H9 (cell line): ENCODE results near the gene GNG11. TPM values are rescaled to one million over a fixed set of nuclear protein-coding genes. Genes with fewer than 3 reads are reported as not detected.

Experiments
- DNase-seq: peaks from one replicate; pipeline ENCODE4 v3.0.0-alpha.2; 2017
- H2AFZ ChIP-seq: one replicate; pipeline ENCODE4 v1.6.1; 2013; ENCODE audit warnings: mild to moderate bottlenecking, low read length, control low read depth, moderate library complexity
- H2AK5ac ChIP-seq: 2 replicates; pipeline ENCODE4 v1.6.1; 2013; ENCODE audit warnings: low read length, control low read depth, mixed read lengths; ENCODE audit not compliant: insufficient read length
- H2BK120ac ChIP-seq: one replicate; pipeline ENCODE4 v1.6.1; 2013; ENCODE audit warnings: low read depth, mild to moderate bottlenecking, low read length, control low read depth, inconsistent platforms; ENCODE audit not compliant: poor library complexity, severe bottlenecking
- H2BK12ac ChIP-seq: 2 replicates; pipeline ENCODE4 v1.6.1; 2013; ENCODE audit warnings: low read length, control low read depth, mixed read lengths, low read depth; ENCODE audit not compliant: insufficient read length
- H2BK15ac ChIP-seq: 2 replicates; pipeline ENCODE4 v1.6.1; 2013; ENCODE audit warnings: low read depth, low read length, control low read depth
- H2BK20ac ChIP-seq: one replicate; pipeline ENCODE4 v1.6.1; 2013; ENCODE audit warnings: low read depth, mild to moderate bottlenecking, low read length, control low read depth, inconsistent platforms; ENCODE audit not compliant: poor library complexity, severe bottlenecking
- H2BK5ac ChIP-seq: 2 replicates; pipeline ENCODE4 v1.6.1; 2013; ENCODE audit warnings: low read length, control low read depth, mixed read lengths; ENCODE audit not compliant: insufficient read length
- H3K14ac ChIP-seq: 2 replicates; pipeline ENCODE4 v1.6.1; 2013; ENCODE audit warnings: low read length, control low read depth; ENCODE audit not compliant: insufficient read depth
- H3K18ac ChIP-seq: 2 replicates; pipeline ENCODE4 v1.6.1; 2013; ENCODE audit warnings: low read depth, mild to moderate bottlenecking, mixed read lengths, low read length, control low read depth; ENCODE audit not compliant: insufficient read length
- H3K23ac ChIP-seq: 2 replicates; pipeline ENCODE4 v1.6.1; 2013; ENCODE audit warnings: low read length, control low read depth, mixed read lengths, low read depth; ENCODE audit not compliant: insufficient read length
- H3K23me2 ChIP-seq: 2 replicates; pipeline ENCODE4 v1.6.1; 2013; ENCODE audit warnings: low read depth, mild to moderate bottlenecking, mixed read lengths, low read length, control low read depth; ENCODE audit not compliant: insufficient read length, poor library complexity, severe bottlenecking
- H3K27ac ChIP-seq: 2 replicates; pipeline ENCODE4 v1.5.1; 2013; ENCODE audit warnings: low read length, control low read depth, mixed read lengths, low read depth; ENCODE audit not compliant: insufficient read length
- H3K27me3 ChIP-seq: 2 replicates; pipeline ENCODE4 v1.6.1; 2013; ENCODE audit warnings: low read length, control low read depth, inconsistent platforms; ENCODE audit not compliant: insufficient read depth
- H3K4ac ChIP-seq: 2 replicates; pipeline ENCODE4 v1.6.1; 2013; ENCODE audit warnings: low read depth, mild to moderate bottlenecking, control low read depth, inconsistent platforms, low read length, moderate library complexity
- H3K4me1 ChIP-seq: 2 replicates; pipeline ENCODE4 v1.6.1; 2013; ENCODE audit warnings: low read length, control low read depth, inconsistent platforms; ENCODE audit not compliant: insufficient read depth
- H3K4me2 ChIP-seq: 2 replicates; pipeline ENCODE4 v1.6.1; 2013; ENCODE audit warnings: low read length, control low read depth, mixed read lengths; ENCODE audit not compliant: insufficient read length, insufficient read depth
- H3K56ac ChIP-seq: 2 replicates; pipeline ENCODE4 v1.6.1; 2013; ENCODE audit warnings: low read depth, mild to moderate bottlenecking, mixed read lengths, low read length, control low read depth; ENCODE audit not compliant: insufficient read length
- H3K79me1 ChIP-seq: 2 replicates; pipeline ENCODE4 v1.6.1; 2013; ENCODE audit warnings: low read depth, mild to moderate bottlenecking, moderate library complexity, low read length, control low read depth, inconsistent platforms; ENCODE audit not compliant: insufficient read depth, poor library complexity, severe bottlenecking
- H3K79me2 ChIP-seq: 2 replicates; pipeline ENCODE4 v1.6.1; 2013; ENCODE audit warnings: low read length, control low read depth, inconsistent platforms; ENCODE audit not compliant: insufficient read depth
- H3K9ac ChIP-seq: 2 replicates; pipeline ENCODE4 v1.6.1; 2013; ENCODE audit warnings: low read length, control low read depth, mixed read lengths; ENCODE audit not compliant: insufficient read length; ENCODE audit errors: extremely low read depth
- H3K9me3 ChIP-seq: one replicate; pipeline ENCODE4 v1.6.1; 2013; ENCODE audit warnings: low read depth, low read length, inconsistent platforms; ENCODE audit not compliant: control insufficient read depth
- H3T11ph ChIP-seq: one replicate; pipeline ENCODE4 v1.6.1; 2013; ENCODE audit warnings: mild to moderate bottlenecking, low read length, control low read depth, inconsistent platforms
- H4K20me1 ChIP-seq: one replicate; pipeline ENCODE4 v1.6.1; 2013; ENCODE audit not compliant: control insufficient read depth, insufficient read length, insufficient read depth
- H4K5ac ChIP-seq: 2 replicates; pipeline ENCODE4 v1.6.1; 2013; ENCODE audit warnings: low read depth, mild to moderate bottlenecking, mixed read lengths, low read length, control low read depth; ENCODE audit not compliant: insufficient read length
- H4K8ac ChIP-seq: replicated peaks from 2 replicates; pipeline ENCODE4 v1.6.1; 2013; ENCODE audit warnings: low read length, control low read depth, mixed read lengths, low read depth; ENCODE audit not compliant: insufficient read length
- H4K91ac ChIP-seq: 2 replicates; pipeline ENCODE4 v1.6.1; 2013; ENCODE audit warnings: low read depth, mild to moderate bottlenecking, moderate library complexity, mixed read lengths, low read length, control low read depth; ENCODE audit not compliant: insufficient read length
- H3K27ac Mint-ChIP-seq, 3 experiments: 2 replicates in 2 of 3; 3 replicates in 1 of 3; pipeline ENCODE4 v1.8.0; 2020 to 2021; ENCODE audit warnings: mixed read lengths in 3 of 3, mild to moderate bottlenecking in 1 of 3, moderate library complexity in 1 of 3
- H3K27me3 Mint-ChIP-seq: 2 replicates; pipeline ENCODE4 v1.8.0; 2021; ENCODE audit warnings: low read depth, mild to moderate bottlenecking, moderate library complexity, mixed read lengths
- H3K36me3 Mint-ChIP-seq, 3 experiments: 2 replicates in 2 of 3; 3 replicates in 1 of 3; pipeline ENCODE4 v1.8.0; 2020 to 2021; ENCODE audit warnings: low read depth in 3 of 3, mixed read lengths in 3 of 3; ENCODE audit not compliant: insufficient read depth in 1 of 3
- H3K4me1 Mint-ChIP-seq, 2 experiments: 2 replicates each; pipeline ENCODE4 v1.8.0; 2020; ENCODE audit warnings: mixed read lengths in 2 of 2
- H3K4me3 Mint-ChIP-seq, 2 experiments: 2 replicates in 1 of 2; 3 replicates in 1 of 2; pipeline ENCODE4 v1.8.0; 2020 to 2021; ENCODE audit warnings: mild to moderate bottlenecking in 2 of 2, mixed read lengths in 2 of 2, moderate library complexity in 1 of 2
- H3K9me3 Mint-ChIP-seq, 2 experiments: 2 replicates in 1 of 2; 3 replicates in 1 of 2; pipeline ENCODE4 v1.8.0; 2020; ENCODE audit warnings: mild to moderate bottlenecking in 2 of 2, mixed read lengths in 2 of 2, moderate library complexity in 1 of 2
- WGBS: extraction: QIAGEN DNeasy Blood & Tissue Kit; methylation state at CpG from one replicate; pipeline ENCODE4 v1.1.7; 2013; ENCODE audit warnings: missing lambda C conversion rate, low lambda C conversion rate, mixed read lengths; ENCODE audit not compliant: insufficient read length; ENCODE audit errors: extremely low coverage; 5-methylcytosine and 5-hydroxymethylcytosine counted together
- total RNA-seq: library from RNA; stranded (reverse); gene quantifications from 2 replicates; pipeline ENCODE4 v1.2.1, GENCODE V29; 2021
- TF ChIP-seq, protein P1 (sequence below): fragments of 200-600 bp; sonication (generic); conservative IDR thresholded peaks from 3 replicates; pipeline ENCODE4 v1.8.0; 2021; ENCODE audit warnings: antibody characterized with exemption, mild to moderate bottlenecking

The GNG11 gene
- total RNA-seq, 1 experiment from 2014 or later: 0.68 TPM

DNA sequence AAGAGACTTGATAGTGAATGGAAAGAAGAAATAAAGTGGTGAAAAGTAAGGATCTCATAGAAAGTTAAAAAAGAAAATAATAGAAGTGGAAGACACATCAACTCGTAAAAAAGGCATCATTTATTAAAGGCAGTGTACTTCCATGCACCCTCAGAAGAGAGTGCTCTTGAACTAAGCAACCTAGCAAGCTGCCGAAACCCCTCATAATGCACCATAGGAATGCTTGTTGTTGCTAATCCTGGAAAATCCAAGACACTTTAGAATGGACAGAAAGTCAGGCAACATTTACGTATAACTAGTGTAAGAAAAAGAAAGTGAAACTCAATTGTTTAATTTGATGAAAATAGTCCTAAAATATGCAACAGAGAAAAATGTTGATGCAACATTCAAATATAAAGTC, 43.8 kb upstream of the GNG11 start:
- Histone ChIP-seq H3K79me1 (no peaks in the 10 kb centered on the region), H2BK20ac (no peak overlapping the region), H3K56ac (no peak overlapping the region), H3K18ac (no peak overlapping the region), H3K23me2 (no peaks in the 10 kb centered on the region), H2AK5ac (no peak overlapping the region), H2AFZ (no peak overlapping the region), H4K91ac (no peak overlapping the region), H3K14ac (no peak overlapping the region), H4K20me1 (no peaks in the 10 kb centered on the region), H3K4me1 (no peaks in the 10 kb centered on the region), H3K4ac (no peak overlapping the region), H3T11ph (no peak overlapping the region), H2BK120ac (no peak overlapping the region), H4K8ac (no peak overlapping the region), H3K9me3 (peaks cover 8% of the 10 kb centered on the region), H3K9ac (no peak overlapping the region), H2BK5ac (no peak overlapping the region), H2BK15ac (no peak overlapping the region), H3K4me2 (no peak overlapping the region), H4K5ac (no peak overlapping the region), H2BK12ac (no peak overlapping the region), H3K23ac (no peak overlapping the region), H3K79me2 (no peaks in the 10 kb centered on the region), H3K27me3 (no peaks in the 10 kb centered on the region), H3K27ac (no peak overlapping the region)
- DNase-seq: no peak
- Mint-ChIP-seq H3K4me1 (peaks cover 7 to 8% of the 10 kb centered on the region in 2 experiments), H3K27ac (no peak overlapping the region; a peak in 1 of 7 replicates), H3K27me3 (no peaks in the 10 kb centered on the region), H3K4me3 (no peak overlapping the region), H3K36me3 (peaks cover 17 to 23% (median 21%) of the 10 kb centered on the region in 3 experiments), H3K9me3 (peaks cover 20 to 27% of the 10 kb centered on the region in 2 experiments)
- TF ChIP-seq, protein P1, sequence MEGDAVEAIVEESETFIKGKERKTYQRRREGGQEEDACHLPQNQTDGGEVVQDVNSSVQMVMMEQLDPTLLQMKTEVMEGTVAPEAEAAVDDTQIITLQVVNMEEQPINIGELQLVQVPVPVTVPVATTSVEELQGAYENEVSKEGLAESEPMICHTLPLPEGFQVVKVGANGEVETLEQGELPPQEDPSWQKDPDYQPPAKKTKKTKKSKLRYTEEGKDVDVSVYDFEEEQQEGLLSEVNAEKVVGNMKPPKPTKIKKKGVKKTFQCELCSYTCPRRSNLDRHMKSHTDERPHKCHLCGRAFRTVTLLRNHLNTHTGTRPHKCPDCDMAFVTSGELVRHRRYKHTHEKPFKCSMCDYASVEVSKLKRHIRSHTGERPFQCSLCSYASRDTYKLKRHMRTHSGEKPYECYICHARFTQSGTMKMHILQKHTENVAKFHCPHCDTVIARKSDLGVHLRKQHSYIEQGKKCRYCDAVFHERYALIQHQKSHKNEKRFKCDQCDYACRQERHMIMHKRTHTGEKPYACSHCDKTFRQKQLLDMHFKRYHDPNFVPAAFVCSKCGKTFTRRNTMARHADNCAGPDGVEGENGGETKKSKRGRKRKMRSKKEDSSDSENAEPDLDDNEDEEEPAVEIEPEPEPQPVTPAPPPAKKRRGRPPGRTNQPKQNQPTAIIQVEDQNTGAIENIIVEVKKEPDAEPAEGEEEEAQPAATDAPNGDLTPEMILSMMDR: no peak
- WGBS: no CpG with 5 or more reads among the region's 3 CpGs
